ENCODE results near the gene COL13A1. TPM values are rescaled to one million over a fixed set of nuclear protein-coding genes. Genes with fewer than 3 reads are reported as not detected.

The COL13A1 gene
- total and polyA plus RNA-seq, 12 donors, result 0.54 to 7.6 (median 1.9) TPM

DNA sequence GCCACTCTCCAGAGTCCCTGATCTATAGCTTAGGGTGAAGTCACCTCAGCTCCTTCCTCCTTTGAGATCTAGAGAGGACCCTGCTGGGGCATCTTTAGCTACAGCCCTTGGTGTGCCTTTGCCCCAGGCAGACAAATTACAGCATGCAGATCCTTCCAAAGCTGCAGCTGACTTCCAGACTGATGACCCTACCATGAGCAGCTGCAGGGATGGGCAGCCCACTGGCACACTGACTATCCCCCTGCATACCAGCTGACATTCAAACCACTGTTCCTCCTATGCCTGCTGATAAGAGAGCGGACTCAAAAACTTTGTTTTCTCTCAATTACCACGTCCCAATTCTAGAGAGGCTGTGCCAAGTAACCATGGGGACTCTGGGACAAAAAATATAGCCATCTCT is 70.6 kb downstream of the COL13A1 start:
- TF ChIP-seq, protein P1, sequence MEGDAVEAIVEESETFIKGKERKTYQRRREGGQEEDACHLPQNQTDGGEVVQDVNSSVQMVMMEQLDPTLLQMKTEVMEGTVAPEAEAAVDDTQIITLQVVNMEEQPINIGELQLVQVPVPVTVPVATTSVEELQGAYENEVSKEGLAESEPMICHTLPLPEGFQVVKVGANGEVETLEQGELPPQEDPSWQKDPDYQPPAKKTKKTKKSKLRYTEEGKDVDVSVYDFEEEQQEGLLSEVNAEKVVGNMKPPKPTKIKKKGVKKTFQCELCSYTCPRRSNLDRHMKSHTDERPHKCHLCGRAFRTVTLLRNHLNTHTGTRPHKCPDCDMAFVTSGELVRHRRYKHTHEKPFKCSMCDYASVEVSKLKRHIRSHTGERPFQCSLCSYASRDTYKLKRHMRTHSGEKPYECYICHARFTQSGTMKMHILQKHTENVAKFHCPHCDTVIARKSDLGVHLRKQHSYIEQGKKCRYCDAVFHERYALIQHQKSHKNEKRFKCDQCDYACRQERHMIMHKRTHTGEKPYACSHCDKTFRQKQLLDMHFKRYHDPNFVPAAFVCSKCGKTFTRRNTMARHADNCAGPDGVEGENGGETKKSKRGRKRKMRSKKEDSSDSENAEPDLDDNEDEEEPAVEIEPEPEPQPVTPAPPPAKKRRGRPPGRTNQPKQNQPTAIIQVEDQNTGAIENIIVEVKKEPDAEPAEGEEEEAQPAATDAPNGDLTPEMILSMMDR (IDR thresholded peaks at IDR 0.05), result no peak
- TF ChIP-seq POLR2A (IDR thresholded peaks at IDR 0.05), result no peak
- intact Hi-C loops (cut with DNase I), result no loop called here
- Histone ChIP-seq H3K27ac (no peak overlapping the region), H3K4me1 (replicated peaks in 1 of 2) (no peaks in the 10 kb centered on the region), H3K27me3 (no peaks in the 10 kb centered on the region), H3K4me3 (no peak overlapping the region), H3K36me3 (replicated peaks in 1 of 2) (no peaks in the 10 kb centered on the region), H3K9me3 (replicated peaks in 1 of 3) (no peaks in the 10 kb centered on the region)
- WGBS, 4 donors, result 70 to 92% (median 76%) methylated on average over 2 of the region's 2 CpGs
- DNase-seq, result no peak

DNA sequence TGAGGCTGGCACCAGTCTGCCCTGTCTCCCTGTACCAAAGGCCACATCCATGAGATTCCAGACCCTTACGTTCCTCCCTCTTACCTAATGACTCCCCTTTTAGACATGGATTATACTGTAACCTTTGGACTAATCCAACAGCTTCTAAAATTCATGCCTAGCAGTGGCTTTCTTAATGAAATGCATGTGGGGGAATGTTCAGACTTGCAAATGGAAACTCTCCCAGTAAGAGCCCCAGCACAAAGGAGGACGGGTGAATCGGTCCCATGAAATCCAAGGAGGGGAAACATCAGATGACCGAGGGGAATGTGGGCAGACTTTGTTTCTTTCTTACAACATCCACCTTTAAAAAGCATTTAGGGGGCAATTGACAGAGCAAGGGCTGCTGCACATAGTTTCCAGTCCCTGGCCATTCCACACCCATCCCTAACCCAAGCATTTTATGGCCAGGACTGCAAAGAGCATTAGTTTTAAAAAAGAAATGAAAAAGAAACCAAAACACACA is 71.5 kb downstream of the COL13A1 start:
- no peak for DNase-seq
- Histone ChIP-seq H3K36me3 (replicated peaks in 1 of 2) (no peaks in the 10 kb centered on the region), H3K4me1 (replicated peaks in 1 of 2) (no peaks in the 10 kb centered on the region), H3K27ac (no peak overlapping the region), H3K9me3 (replicated peaks in 1 of 3) (no peaks in the 10 kb centered on the region), H3K27me3 (no peaks in the 10 kb centered on the region), H3K4me3 (no peak overlapping the region)
- TF ChIP-seq, protein P1 (IDR thresholded peaks at IDR 0.05), result no peak
- no peak for TF ChIP-seq POLR2A (IDR thresholded peaks at IDR 0.05)
- WGBS, 4 donors, result 67 to 95% (median 83%) methylated on average over 4 of the region's 4 CpGs
- intact Hi-C loops (cut with DNase I), result no loop called here

DNA sequence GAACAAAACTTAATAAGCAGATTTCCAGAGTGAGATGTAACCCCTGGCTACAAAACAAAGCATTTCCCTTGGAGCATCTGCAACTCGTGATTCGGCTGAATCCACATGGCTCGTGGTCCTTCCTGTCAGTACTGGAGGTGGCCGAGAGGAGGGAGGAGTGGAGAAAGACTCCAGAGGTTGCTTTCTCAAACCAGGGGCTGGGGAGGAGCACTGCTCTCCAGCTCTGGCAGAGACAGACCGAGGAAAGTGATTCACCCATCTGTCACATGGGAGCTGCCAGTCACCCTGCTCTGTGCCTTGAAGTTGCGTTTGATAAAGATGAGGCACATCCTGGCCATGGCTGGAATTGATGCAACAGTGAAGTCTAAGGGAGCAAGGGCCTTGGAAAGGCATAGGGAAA is 72.7 kb downstream of the COL13A1 start:
- Histone ChIP-seq H3K36me3 (replicated peaks in 1 of 2) (no peaks in the 10 kb centered on the region), H3K4me3 (no peak overlapping the region), H3K27me3 (no peaks in the 10 kb centered on the region), H3K9me3 (replicated peaks in 1 of 3) (no peaks in the 10 kb centered on the region), H3K27ac (no peak overlapping the region), H3K4me1 (replicated peaks in 1 of 2) (no peaks in the 10 kb centered on the region)
- intact Hi-C loops (cut with DNase I), result no loop called here
- WGBS, 4 donors, result 58 to 81% (median 72%) methylated on average over 4 to 6 of the region's 6 CpGs
- no peak for DNase-seq
- TF ChIP-seq, protein P1 (IDR thresholded peaks at IDR 0.05), result no peak
- TF ChIP-seq POLR2A (IDR thresholded peaks at IDR 0.05), result no peak

DNA sequence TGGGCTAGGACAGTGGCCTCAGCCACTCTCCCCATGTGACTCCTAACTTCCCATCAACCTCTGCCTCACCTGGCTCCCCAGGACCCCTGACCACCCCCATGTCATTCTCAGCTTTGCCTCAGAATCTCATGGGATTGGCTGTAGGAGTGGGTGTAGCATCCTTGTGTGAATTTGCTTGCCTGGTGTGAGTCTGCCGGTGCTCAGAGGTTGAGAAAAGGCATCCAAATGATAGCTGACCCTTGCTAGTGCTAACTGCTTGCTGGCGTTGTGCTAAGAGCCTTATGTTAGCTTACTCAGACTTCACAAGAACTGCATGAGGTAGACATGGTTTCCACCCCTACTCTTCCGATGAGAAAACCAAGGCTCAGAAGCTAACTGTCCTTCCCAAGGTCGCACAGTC is 74.2 kb downstream of the COL13A1 start:
- no peak overlapping the region for H3K27ac ChIP-seq

DNA sequence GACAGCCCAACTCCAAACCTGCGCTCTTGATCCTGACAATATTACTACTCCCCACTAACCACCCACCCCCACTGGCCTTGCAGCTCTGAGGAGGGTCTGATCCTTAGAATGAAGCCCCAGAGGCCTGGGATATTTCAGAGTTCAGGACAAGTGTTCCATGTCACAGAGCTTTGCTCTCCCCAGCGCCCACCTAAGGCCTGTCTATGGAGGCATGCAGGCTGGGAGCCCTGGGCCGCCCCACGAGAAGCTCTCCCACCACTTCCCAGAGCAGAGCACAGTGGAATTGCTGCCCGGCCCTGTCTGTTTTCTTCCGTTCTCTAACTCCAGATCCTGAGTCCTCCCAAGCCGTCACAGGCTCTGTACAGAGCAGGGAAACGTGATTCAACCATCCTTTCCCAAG is 74.6 kb downstream of the COL13A1 start:
- 85 to 92% (median 90%) methylated on average over 7 to 8 of the region's 8 CpGs for WGBS, 4 donors
- intact Hi-C loops (cut with DNase I), result no loop called here
- Histone ChIP-seq H3K9me3 (replicated peaks in 1 of 3) (no peaks in the 10 kb centered on the region), H3K27me3 (peaks cover 3% of the 10 kb centered on the region), H3K4me1 (replicated peaks in 1 of 2) (no peaks in the 10 kb centered on the region), H3K4me3 (no peak overlapping the region), H3K36me3 (replicated peaks in 1 of 2) (no peaks in the 10 kb centered on the region), H3K27ac (no peak overlapping the region)
- no peak for TF ChIP-seq POLR2A (IDR thresholded peaks at IDR 0.05)
- TF ChIP-seq, protein P1 (IDR thresholded peaks at IDR 0.05), result no peak
- DNase-seq, result no peak

More for the DNA sequence above, 74.2 kb downstream of the COL13A1 start:
- intact Hi-C loops (cut with DNase I), result no loop called here
- no peak for DNase-seq
- Histone ChIP-seq H3K4me3 (no peak overlapping the region), H3K4me1 (replicated peaks in 1 of 2) (no peaks in the 10 kb centered on the region), H3K36me3 (replicated peaks in 1 of 2) (no peaks in the 10 kb centered on the region), H3K27me3 (peaks cover 3% of the 10 kb centered on the region), H3K9me3 (replicated peaks in 1 of 3) (no peaks in the 10 kb centered on the region)
- WGBS, 4 donors, result 84 to 90% (median 89%) methylated on average over 4 of the region's 4 CpGs
- TF ChIP-seq POLR2A (IDR thresholded peaks at IDR 0.05), result no peak

Measured in adrenal gland (tissue), 12 donors.